ENCODE results near the gene RBBP4.
A peak's percentile ranks its signal among the peaks of the same experiment; 100 is the strongest.
"Not testable (repeated sequence)": the region's sequence is repeated elsewhere in the genome, so short reads cannot be mapped to it uniquely, and the experiment has no call there.

RBBP4 gene

GRCh38 chr1:32650752-32651460 is at the start of gene RBBP4:
RBBP4 (plus strand) TSS chr1:32651208; CDS start chr1:32651307, 99 bp downstream.
- peak; percentile 96 for DNase-seq (ENCODE audit: low spot score)

DNA sequence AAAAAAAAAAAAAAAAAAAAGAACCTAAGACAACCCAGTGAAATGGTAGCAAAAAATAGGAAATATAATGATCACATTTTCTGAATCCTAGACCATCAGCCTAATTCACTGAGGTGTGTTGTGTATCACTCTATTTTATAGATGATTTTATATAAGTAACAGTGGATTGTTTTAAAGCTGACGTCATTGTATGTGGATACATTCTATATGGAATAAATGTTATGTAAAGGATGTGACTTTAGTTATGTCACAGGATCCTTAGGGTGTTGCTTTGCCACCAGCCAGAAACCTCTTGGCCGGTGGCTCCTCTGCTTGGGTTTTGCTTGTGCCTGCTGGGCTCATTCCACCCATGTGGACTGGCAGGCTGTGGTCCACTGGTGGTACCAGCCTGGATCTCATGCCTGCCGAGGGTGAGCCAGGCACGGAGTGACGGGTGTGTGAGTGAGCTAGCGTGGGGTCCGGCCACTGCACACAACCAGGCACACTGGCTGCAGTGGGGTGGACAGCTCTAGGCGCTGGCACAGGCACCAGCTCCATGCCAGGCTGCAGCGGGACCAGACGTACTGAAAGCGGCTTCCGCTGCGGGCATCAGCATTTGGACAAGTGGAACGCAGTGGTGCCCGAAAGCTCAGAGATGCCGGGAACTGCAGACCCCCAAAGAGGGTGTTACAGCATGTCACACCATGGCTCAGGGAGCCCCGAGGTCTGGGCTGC is 45.1 kb upstream of the RBBP4 start:
- no peak for DNase-seq (ENCODE audit: low spot score)

- DNase-seq (ENCODE audit: low spot score): no peak
These were observed 44.2 kb upstream of the RBBP4 start for GRCh38 chr1:32606565-32607371.

DNA sequence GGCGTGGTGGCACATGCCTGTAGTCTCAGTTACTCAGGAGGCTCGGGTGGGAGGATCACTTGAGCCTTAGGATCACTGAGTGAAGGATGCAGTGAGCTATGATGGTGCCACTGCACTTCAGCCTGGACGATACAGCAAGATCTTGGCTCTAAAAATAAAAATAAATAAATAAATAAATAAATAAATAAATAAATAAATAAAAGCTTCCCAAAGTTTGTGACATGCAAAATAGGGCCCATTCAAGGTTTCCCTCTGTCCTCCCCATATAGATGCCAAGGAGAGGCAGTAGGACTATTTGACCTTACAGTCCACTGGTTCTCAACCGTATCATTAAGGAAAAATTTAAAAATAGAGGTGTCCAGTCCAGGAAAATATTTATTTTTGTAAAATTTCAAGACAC is 41.8 kb upstream of the RBBP4 start:
- no peak for DNase-seq (ENCODE audit: low spot score)

GRCh38 chr1:32611859-32612188 is 39.2 kb upstream of the RBBP4 start:
- DNase-seq (ENCODE audit: low spot score): no peak

- peak; percentile 86 for DNase-seq (ENCODE audit: low spot score)
These were observed 38.7 kb upstream of the RBBP4 start for GRCh38 chr1:32612189-32612881.

DNA sequence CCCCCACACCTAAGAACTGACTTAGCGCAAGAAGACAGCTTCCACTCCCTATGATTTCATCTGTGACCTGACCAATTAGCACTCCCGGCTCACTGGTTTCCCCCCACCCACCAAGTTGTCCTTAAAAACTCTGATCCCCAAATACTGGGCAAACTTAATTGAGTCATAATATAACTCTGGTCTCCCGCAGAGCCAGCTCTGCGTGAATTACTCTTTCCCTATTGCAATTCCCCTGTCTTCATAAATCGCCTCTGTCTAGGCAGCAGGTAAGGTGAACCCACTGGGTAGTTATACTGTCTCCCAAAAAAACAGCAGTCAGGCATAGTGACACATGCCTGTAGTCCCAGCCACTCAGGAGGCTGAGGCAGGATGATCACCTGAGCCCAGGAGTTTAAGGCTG is 37.5 kb upstream of the RBBP4 start:
- no peak for DNase-seq (ENCODE audit: low spot score)

DNA sequence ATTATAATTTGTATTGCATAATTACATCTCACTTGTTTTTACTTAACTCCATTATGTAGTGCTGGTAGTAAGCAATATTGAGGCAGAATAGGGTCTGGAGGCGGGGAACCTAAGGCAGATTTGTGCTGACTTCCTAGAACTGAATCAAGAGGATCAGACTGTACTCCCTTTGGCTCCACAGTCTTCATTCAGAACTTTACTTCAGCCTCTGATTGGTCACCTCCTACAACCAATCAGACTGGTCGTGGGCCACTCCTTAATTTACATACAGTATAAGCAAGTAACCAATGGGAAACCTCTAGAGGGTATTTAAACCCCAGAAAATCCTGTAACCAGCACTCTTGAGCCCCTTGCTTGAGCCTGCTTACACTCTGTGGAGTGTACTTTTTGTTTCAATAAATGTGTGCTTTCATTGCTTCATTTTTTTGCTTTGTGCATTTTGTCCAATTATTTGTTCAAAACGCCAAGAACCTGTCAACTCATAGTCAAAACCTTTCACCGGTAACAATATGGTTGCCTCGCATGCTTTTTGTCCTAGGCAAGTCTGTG is 32.3 kb upstream of the RBBP4 start:
- DNase-seq (ENCODE audit: low spot score): no peak

- DNase-seq (ENCODE audit: low spot score): peak; percentile 23
These were observed 31.1 kb upstream of the RBBP4 start for GRCh38 chr1:32619701-32620485.

DNA sequence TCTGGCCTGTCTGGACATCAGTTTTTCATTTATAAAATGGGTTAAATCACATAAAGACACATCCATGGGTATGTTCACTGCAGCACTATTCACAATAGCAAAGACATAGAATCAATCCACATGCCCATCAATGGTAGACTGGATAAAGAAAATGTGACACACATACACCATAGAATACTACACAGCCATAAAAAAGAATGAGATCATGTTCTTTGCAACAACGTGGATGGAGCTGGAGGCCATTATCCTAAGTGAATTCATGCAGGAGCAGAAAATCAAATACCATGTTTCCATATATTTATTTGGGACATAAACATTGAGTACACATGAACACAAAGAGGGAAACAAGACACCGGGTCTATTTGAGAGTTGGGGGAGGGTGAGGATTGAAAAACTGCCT is 28.8 kb upstream of the RBBP4 start:
- DNase-seq (ENCODE audit: low spot score): no peak

GRCh38 chr1:32622806-32623681 is 28.0 kb upstream of the RBBP4 start:
- DNase-seq (ENCODE audit: low spot score): no peak

- DNase-seq (ENCODE audit: low spot score): no peak
These were observed 27.2 kb upstream of the RBBP4 start for GRCh38 chr1:32623775-32624174.

GRCh38 chr1:32626176-32626575 is 24.8 kb upstream of the RBBP4 start:
- no peak for DNase-seq (ENCODE audit: low spot score)

GRCh38 chr1:32627596-32628162 is 23.3 kb upstream of the RBBP4 start:
- DNase-seq (ENCODE audit: low spot score): no peak

DNA sequence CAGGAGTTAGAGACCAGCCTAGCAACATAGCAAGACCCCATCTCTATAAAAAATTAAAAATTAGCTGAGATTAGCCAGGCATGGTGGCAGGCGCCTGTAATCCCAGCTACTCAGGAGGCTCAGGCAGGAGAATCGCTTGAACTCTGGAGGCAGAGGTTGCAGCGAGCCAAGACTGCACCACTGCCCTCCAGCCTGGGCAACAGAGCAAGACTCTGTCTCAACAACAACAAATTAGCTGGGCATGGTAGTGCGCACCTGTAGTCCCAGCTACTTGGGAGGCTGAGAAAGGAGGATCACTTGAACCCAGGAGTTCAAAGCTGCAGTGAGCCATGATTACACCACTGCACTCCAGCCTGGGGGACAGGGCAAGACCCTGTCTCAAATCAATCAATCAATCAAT is 20.8 kb upstream of the RBBP4 start:
- not testable (repeated sequence) for DNase-seq (ENCODE audit: low spot score)

- DNase-seq (ENCODE audit: low spot score): no peak
These were observed 18.2 kb upstream of the RBBP4 start for GRCh38 chr1:32632829-32633228.

DNA sequence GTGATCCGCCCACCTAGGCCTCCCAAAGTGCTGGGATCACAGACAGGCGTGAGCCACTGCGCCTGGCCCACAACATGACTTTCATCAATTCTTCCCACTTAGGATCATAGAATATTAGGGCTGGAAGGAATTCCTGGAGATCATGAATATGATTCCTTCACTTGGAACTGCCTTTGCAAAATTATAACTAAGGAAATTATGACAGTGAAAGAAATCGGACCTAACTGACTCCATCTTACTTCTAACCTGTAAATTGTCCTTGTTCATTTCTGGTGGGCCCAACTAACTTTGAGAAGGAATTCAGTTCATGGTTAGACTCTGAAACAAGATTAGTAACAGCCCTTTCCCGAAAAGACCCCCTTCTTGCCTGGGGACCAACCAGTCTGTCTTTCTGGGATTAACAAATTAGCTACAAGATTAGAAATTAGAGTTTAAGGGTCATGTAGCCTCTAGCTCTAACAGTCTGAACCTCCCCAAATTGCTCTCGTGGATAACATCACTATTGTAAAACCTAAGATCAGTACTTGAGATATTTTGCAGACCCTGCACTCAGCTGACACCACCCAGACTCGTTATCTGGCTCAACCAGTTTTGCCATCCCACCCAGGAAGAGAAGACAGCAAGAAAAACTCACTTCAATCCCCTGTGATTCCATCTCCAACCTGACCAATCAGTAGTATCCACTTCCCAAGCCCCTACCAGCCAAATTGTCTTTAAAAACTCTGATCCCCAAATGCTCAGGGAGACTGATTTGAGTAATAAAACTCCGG is 15.3 kb upstream of the RBBP4 start:
- no peak for DNase-seq (ENCODE audit: low spot score)

DNA sequence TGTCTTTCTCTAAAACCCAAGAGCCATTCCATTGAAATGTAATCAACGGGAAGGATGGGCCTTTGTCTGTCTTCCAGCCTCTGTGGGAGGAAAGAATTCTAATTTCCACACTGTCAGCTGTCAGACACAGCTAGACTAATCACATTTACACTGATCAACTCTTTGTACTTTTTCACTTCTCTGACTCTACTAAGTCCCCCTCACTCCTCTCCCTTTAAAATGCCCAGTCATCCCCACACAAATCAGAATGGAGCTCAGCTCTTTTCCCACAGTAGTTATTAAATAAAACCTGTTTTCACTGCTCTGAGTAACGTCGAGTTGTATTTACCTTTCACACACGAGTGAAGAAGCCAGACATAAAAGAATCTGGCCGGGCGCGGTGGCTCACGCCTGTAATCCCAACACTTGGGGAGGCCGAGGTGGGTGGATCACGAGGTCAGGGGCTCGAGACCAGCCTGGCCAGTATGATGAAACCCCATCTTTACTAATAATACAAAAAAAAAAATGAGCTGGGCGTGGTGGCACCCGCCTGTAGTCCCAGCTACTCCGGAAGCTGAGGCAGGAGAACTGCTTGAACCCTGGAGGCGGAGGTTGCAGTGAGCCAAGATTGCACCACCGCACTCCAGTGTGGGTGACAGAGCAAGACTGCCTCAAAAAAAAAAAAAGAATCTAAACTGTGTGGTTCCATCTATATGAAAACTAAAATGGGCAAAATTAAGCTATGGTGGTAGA is 13.9 kb upstream of the RBBP4 start:
- no peak for DNase-seq (ENCODE audit: low spot score)

All from globus pallidus (tissue), 1 donor.